GM12878 (cell line): ENCODE data around the gene LDHA. TPM values are rescaled to one million over a fixed set of nuclear protein-coding genes. Genes with fewer than 3 reads are reported as not detected.

Experiments used
- ASH2L ChIP-seq: fragments of 300-600, 200-600 bp; sonication (generic); IDR thresholded peaks from 2 replicates; pipeline ENCODE4 v1.6.1; 2017; ENCODE audit warnings: low read depth, mild to moderate bottlenecking, borderline replicate concordance
- CREM ChIP-seq: IDR thresholded peaks from 2 replicates; pipeline ENCODE4 v1.6.1; 2014; ENCODE audit warnings: antibody characterized with exemption, low read depth
- DPF2 ChIP-seq: fragments of 450-650 bp; IDR thresholded peaks from 2 replicates; pipeline ENCODE4 v1.6.1; 2017; ENCODE audit warnings: mild to moderate bottlenecking
- EED ChIP-seq: sonication (generic); IDR thresholded peaks from 2 replicates; pipeline ENCODE4 v1.6.1; 2016; ENCODE audit warnings: antibody characterized with exemption, low read depth
- HDAC6 ChIP-seq: fragments of 200-600 bp; sonication (generic); IDR thresholded peaks from one replicate; pipeline ENCODE4 v1.8.0; 2017; ENCODE audit warnings: antibody characterized with exemption; ENCODE audit not compliant: unreplicated experiment
- HSF1 ChIP-seq: fragments of 150-350 bp; IDR thresholded peaks from 2 replicates; pipeline ENCODE4 v1.6.1; 2014; ENCODE audit warnings: mild to moderate bottlenecking, low read depth, low read length
- IRF3 ChIP-seq: fragments of 450-650 bp; IDR thresholded peaks from 2 replicates; pipeline ENCODE4 v1.6.1; 2014; ENCODE audit warnings: mild to moderate bottlenecking
- KDM1A ChIP-seq: fragments of 200-600 bp; sonication (generic); IDR thresholded peaks from 2 replicates; pipeline ENCODE4 v1.6.1; 2016; ENCODE audit warnings: borderline replicate concordance
- MAX ChIP-seq: IDR thresholded peaks from 2 replicates; pipeline ENCODE4 v1.6.1; 2012; ENCODE audit warnings: low read depth, low read length, improper control_type of control experiment
- MYC ChIP-seq: IDR thresholded peaks from 2 replicates; pipeline ENCODE4 v1.6.1; 2011; ENCODE audit warnings: mild to moderate bottlenecking, low read length, moderate library complexity, inconsistent platforms; ENCODE audit not compliant: insufficient read depth, insufficient replicate concordance, insufficient read length, severe bottlenecking
- NFXL1 ChIP-seq: fragments of 450-650 bp; IDR thresholded peaks from 2 replicates; pipeline ENCODE4 v1.6.1; 2017; ENCODE audit warnings: antibody characterized with exemption, mild to moderate bottlenecking, borderline replicate concordance
- NR2C1 ChIP-seq: fragments of 450-650 bp; IDR thresholded peaks from 2 replicates; pipeline ENCODE4 v1.6.1; 2017; ENCODE audit warnings: antibody characterized with exemption, mild to moderate bottlenecking, moderate library complexity
- NR2F1 ChIP-seq: fragments of 450-650 bp; conservative IDR thresholded peaks from 2 replicates; pipeline ENCODE4 v1.6.1; 2017; ENCODE audit warnings: mild to moderate bottlenecking
- RAD51 ChIP-seq: fragments of 450-650 bp; IDR thresholded peaks from 2 replicates; pipeline ENCODE4 v1.6.1; 2016; ENCODE audit warnings: moderate library complexity, mild to moderate bottlenecking, inconsistent platforms
- RCOR1 ChIP-seq: conservative IDR thresholded peaks from 2 replicates; pipeline ENCODE4 v1.6.1; 2012; ENCODE audit warnings: low read depth, low read length, improper control_type of control experiment
- RELA ChIP-seq: fragments of 450-650 bp; IDR thresholded peaks from 2 replicates; pipeline ENCODE4 v1.8.0; 2014; ENCODE audit warnings: borderline replicate concordance; ENCODE audit not compliant: partially characterized antibody
- RFX5 ChIP-seq: IDR thresholded peaks from 2 replicates; pipeline ENCODE4 v1.6.1; 2011; ENCODE audit warnings: low read depth, low read length, improper control_type of control experiment
- SMAD1 ChIP-seq: fragments of 450-650 bp; IDR thresholded peaks from 2 replicates; pipeline ENCODE4 v1.6.1; 2018; ENCODE audit warnings: mild to moderate bottlenecking, low read depth; ENCODE audit not compliant: partially characterized antibody
- SMC3 ChIP-seq: IDR thresholded peaks from 2 replicates; pipeline ENCODE4 v1.6.1; 2011; ENCODE audit warnings: low read length, improper control_type of control experiment, borderline replicate concordance
- TAF1 ChIP-seq: IDR thresholded peaks from 2 replicates; pipeline ENCODE4 v1.6.1; 2011; ENCODE audit warnings: mild to moderate bottlenecking, low read depth, low read length, borderline replicate concordance
- polyA plus RNA-seq, 11 experiments: library from polyadenylated mRNA; depleted of rRNA in 4 of 11; unstranded in 6 of 11; stranded (reverse) in 5 of 11; fragments of >200 nt; fragmentation: Nextera tagmentation in 4 of 11; fragmentation: Illumina TruSeq in 1 of 11; extraction: Ambion mirVana in 4 of 11; extraction: Trizol in 1 of 11; gene quantifications; 1 replicate in 1 of 11; 2 replicates in 10 of 11; pipeline versions ENCODE4 v1.2.1 to v1.2.3, GENCODE V29; 2011 to 2016; ENCODE audit warnings: inconsistent platforms in 2 of 11, missing spikeins in 2 of 11, low read depth in 1 of 11
- total RNA-seq, 4 experiments: library from RNA; depleted of rRNA in 3 of 4; stranded (reverse); fragments of >200 nt in 3 of 4; fragmentation: Illumina TruSeq in 1 of 4; extraction: Trizol in 1 of 4; gene quantifications; 2 replicates each; pipeline versions ENCODE4 v1.2.1 to v1.2.3, GENCODE V29; 2013 to 2021
- TF ChIP-seq, protein P1 (sequence below): fragments of 450-650 bp; IDR thresholded peaks from 2 replicates; pipeline ENCODE4 v1.6.1; 2017; ENCODE audit warnings: antibody characterized with exemption, mild to moderate bottlenecking, moderate library complexity
- TF ChIP-seq, protein P2 (sequence below): fragments of 450-650 bp; formaldehyde crosslinking; IDR thresholded peaks from 2 replicates; pipeline ENCODE4 v1.4.0; 2022; ENCODE audit warnings: mild to moderate bottlenecking, moderate library complexity

LDHA gene
- total and polyA plus RNA-seq, 10 of the 15 experiments (the other 5 are each of a cell fraction or from before 2014, with no cell fraction given): 773 to 2,300 (median 1,367) TPM

GRCh38 chr11:18394275-18394927 is at the start of gene LDHA (continued):
- no peak for TF ChIP-seq IRF3
- no peak for TF ChIP-seq HSF1
- no peak for TF ChIP-seq ASH2L
- TF ChIP-seq, protein P1, sequence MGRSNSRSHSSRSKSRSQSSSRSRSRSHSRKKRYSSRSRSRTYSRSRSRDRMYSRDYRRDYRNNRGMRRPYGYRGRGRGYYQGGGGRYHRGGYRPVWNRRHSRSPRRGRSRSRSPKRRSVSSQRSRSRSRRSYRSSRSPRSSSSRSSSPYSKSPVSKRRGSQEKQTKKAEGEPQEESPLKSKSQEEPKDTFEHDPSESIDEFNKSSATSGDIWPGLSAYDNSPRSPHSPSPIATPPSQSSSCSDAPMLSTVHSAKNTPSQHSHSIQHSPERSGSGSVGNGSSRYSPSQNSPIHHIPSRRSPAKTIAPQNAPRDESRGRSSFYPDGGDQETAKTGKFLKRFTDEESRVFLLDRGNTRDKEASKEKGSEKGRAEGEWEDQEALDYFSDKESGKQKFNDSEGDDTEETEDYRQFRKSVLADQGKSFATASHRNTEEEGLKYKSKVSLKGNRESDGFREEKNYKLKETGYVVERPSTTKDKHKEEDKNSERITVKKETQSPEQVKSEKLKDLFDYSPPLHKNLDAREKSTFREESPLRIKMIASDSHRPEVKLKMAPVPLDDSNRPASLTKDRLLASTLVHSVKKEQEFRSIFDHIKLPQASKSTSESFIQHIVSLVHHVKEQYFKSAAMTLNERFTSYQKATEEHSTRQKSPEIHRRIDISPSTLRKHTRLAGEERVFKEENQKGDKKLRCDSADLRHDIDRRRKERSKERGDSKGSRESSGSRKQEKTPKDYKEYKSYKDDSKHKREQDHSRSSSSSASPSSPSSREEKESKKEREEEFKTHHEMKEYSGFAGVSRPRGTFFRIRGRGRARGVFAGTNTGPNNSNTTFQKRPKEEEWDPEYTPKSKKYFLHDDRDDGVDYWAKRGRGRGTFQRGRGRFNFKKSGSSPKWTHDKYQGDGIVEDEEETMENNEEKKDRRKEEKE: no peak
- TF ChIP-seq NR2F1: 0 out of 2 replicates have a peak, but pooled peaks have one; percentile 46
- TF ChIP-seq MAX: peak; percentile 99
- 0 out of 2 replicates have a peak, but pooled peaks have one; percentile 50 for TF ChIP-seq RCOR1
- TF ChIP-seq MYC: peak; percentile 87
- TF ChIP-seq RFX5: no peak
- no peak for TF ChIP-seq NR2C1
- no peak for TF ChIP-seq KDM1A
- peak; percentile 65 for TF ChIP-seq EED
- TF ChIP-seq CREM: peak; percentile 97
- no peak for TF ChIP-seq RELA
- TF ChIP-seq RAD51: peak; percentile 61
- TF ChIP-seq NFXL1: no peak
- TF ChIP-seq SMC3: no peak; the same call in 1 of the 2 replicates
- TF ChIP-seq SMAD1: peak; percentile 26
- peak; percentile 92 for TF ChIP-seq TAF1
- TF ChIP-seq, protein P2, sequence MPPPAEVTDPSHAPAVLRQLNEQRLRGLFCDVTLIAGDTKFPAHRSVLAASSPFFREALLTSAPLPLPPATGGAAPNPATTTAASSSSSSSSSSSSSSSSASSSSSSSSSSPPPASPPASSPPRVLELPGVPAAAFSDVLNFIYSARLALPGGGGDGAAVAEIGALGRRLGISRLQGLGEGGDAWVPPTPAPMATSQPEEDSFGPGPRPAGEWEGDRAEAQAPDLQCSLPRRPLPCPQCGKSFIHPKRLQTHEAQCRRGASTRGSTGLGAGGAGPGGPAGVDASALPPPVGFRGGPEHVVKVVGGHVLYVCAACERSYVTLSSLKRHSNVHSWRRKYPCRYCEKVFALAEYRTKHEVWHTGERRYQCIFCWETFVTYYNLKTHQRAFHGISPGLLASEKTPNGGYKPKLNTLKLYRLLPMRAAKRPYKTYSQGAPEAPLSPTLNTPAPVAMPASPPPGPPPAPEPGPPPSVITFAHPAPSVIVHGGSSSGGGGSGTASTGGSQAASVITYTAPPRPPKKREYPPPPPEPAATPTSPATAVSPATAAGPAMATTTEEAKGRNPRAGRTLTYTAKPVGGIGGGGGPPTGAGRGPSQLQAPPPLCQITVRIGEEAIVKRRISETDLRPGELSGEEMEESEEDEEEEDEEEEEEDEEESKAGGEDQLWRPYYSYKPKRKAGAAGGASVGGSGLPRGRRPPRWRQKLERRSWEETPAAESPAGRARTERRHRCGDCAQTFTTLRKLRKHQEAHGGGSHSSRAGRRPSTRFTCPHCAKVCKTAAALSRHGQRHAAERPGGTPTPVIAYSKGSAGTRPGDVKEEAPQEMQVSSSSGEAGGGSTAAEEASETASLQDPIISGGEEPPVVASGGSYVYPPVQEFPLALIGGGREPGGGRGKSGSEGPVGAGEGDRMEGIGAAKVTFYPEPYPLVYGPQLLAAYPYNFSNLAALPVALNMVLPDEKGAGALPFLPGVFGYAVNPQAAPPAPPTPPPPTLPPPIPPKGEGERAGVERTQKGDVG (CRISPR knock-in tag): no peak
- peak; percentile 88 for TF ChIP-seq HDAC6
- peak; percentile 57; the same call in 1 of the 2 replicates for TF ChIP-seq DPF2
